Measurements from ENCODE around the gene PRELID3B.
"Not testable (repeated sequence)": the region's sequence is repeated elsewhere in the genome, so short reads cannot be mapped to it uniquely, and the experiment has no call there.

PRELID3B gene

GRCh38 chr20:59018817-59019216, 23.8 kb downstream of the PRELID3B start:
- Histone ChIP-seq H3K36me3 (ENCODE audit: control insufficient read depth in 1 of 2, insufficient read depth in 2 of 2, low read length in 2 of 2) (peaks cover 2 to 16% of the 10 kb centered on the region in 2 donors), H3K9me3 (ENCODE audit: control insufficient read depth in 1 of 2, low read length in 2 of 2) (no peaks in the 10 kb centered on the region), H3K27ac (ENCODE audit: low read depth, low read length) (no peak overlapping the region), H3K27me3 (ENCODE audit: control insufficient read depth in 1 of 2, insufficient read depth in 2 of 2, low read length in 2 of 2) (no peaks in the 10 kb centered on the region), H3K4me1 (ENCODE audit: control insufficient read depth in 1 of 2, insufficient read depth in 2 of 2, low read length in 2 of 2) (peaks cover 0 to 4% of the 10 kb centered on the region in 2 donors), H3K4me3 (ENCODE audit: low read depth in 1 of 2, low read length in 2 of 2) (no peak overlapping the region), H3K9ac (ENCODE audit: low read depth in 1 of 2, low read length in 2 of 2) (no peak overlapping the region)

GRCh38 chr20:59017493-59018231, 24.9 kb downstream of the PRELID3B start:
- Histone ChIP-seq H3K4me1 (ENCODE audit: control insufficient read depth in 1 of 2, insufficient read depth in 2 of 2, low read length in 2 of 2) (peaks cover 0 to 4% of the 10 kb centered on the region in 2 donors), H3K9ac (ENCODE audit: low read depth in 1 of 2, low read length in 2 of 2) (peak overlapping the region in 1 of 2 donors; percentile 5), H3K27me3 (ENCODE audit: control insufficient read depth in 1 of 2, insufficient read depth in 2 of 2, low read length in 2 of 2) (no peaks in the 10 kb centered on the region), H3K9me3 (ENCODE audit: control insufficient read depth in 1 of 2, low read length in 2 of 2) (no peaks in the 10 kb centered on the region), H3K4me3 (ENCODE audit: low read depth in 1 of 2, low read length in 2 of 2) (no peak overlapping the region), H3K27ac (ENCODE audit: low read depth, low read length) (no peak overlapping the region), H3K36me3 (ENCODE audit: control insufficient read depth in 1 of 2, insufficient read depth in 2 of 2, low read length in 2 of 2) (peaks cover 0 to 4% of the 10 kb centered on the region in 2 donors)

GRCh38 chr20:59016795-59017492, 25.6 kb downstream of the PRELID3B start:
- Histone ChIP-seq H3K4me1 (ENCODE audit: control insufficient read depth in 1 of 2, insufficient read depth in 2 of 2, low read length in 2 of 2) (peaks cover 0 to 4% of the 10 kb centered on the region in 2 donors), H3K4me3 (ENCODE audit: low read depth in 1 of 2, low read length in 2 of 2) (no peak overlapping the region), H3K27me3 (ENCODE audit: control insufficient read depth in 1 of 2, insufficient read depth in 2 of 2, low read length in 2 of 2) (no peaks in the 10 kb centered on the region), H3K9me3 (ENCODE audit: control insufficient read depth in 1 of 2, low read length in 2 of 2) (no peaks in the 10 kb centered on the region), H3K27ac (ENCODE audit: low read depth, low read length) (no peak overlapping the region), H3K9ac (ENCODE audit: low read depth in 1 of 2, low read length in 2 of 2) (peak overlapping the region in 1 of 2 donors; percentile 5), H3K36me3 (ENCODE audit: control insufficient read depth in 1 of 2, insufficient read depth in 2 of 2, low read length in 2 of 2) (no peaks in the 10 kb centered on the region)

GRCh38 chr20:59015812-59016711, 26.5 kb downstream of the PRELID3B start:
- no peak overlapping the region for H3K4me3 ChIP-seq (ENCODE audit: low read depth in 1 of 2, low read length in 2 of 2)
- no peaks in the 10 kb centered on the region for H3K27me3 ChIP-seq (ENCODE audit: control insufficient read depth in 1 of 2, insufficient read depth in 2 of 2, low read length in 2 of 2)
- H3K27ac ChIP-seq (ENCODE audit: low read depth, low read length), result no peak overlapping the region
- H3K4me1 ChIP-seq (ENCODE audit: control insufficient read depth in 1 of 2, insufficient read depth in 2 of 2, low read length in 2 of 2), result peaks cover 2 to 8% of the 10 kb centered on the region in 2 donors
- H3K9me3 ChIP-seq (ENCODE audit: control insufficient read depth in 1 of 2, low read length in 2 of 2), result no peaks in the 10 kb centered on the region
- no peaks in the 10 kb centered on the region for H3K36me3 ChIP-seq (ENCODE audit: control insufficient read depth in 1 of 2, insufficient read depth in 2 of 2, low read length in 2 of 2)
- no peak overlapping the region for H3K9ac ChIP-seq (ENCODE audit: low read depth in 1 of 2, low read length in 2 of 2)

- Histone ChIP-seq H3K4me1 (ENCODE audit: control insufficient read depth in 1 of 2, insufficient read depth in 2 of 2, low read length in 2 of 2) (peaks cover 8 to 14% of the 10 kb centered on the region in 2 donors), H3K4me3 (ENCODE audit: low read depth in 1 of 2, low read length in 2 of 2) (no peak overlapping the region), H3K9me3 (ENCODE audit: control insufficient read depth in 1 of 2, low read length in 2 of 2) (no peaks in the 10 kb centered on the region), H3K9ac (ENCODE audit: low read depth in 1 of 2, low read length in 2 of 2) (no peak overlapping the region), H3K36me3 (ENCODE audit: control insufficient read depth in 1 of 2, insufficient read depth in 2 of 2, low read length in 2 of 2) (no peaks in the 10 kb centered on the region), H3K27ac (ENCODE audit: low read depth, low read length) (no peak overlapping the region), H3K27me3 (ENCODE audit: control insufficient read depth in 1 of 2, insufficient read depth in 2 of 2, low read length in 2 of 2) (no peaks in the 10 kb centered on the region)
Measured at GRCh38 chr20:59015411-59015810, 27.2 kb downstream of the PRELID3B start.

- Histone ChIP-seq H3K27me3 (ENCODE audit: control insufficient read depth in 1 of 2, insufficient read depth in 2 of 2, low read length in 2 of 2) (no peaks in the 10 kb centered on the region), H3K4me1 (ENCODE audit: control insufficient read depth in 1 of 2, insufficient read depth in 2 of 2, low read length in 2 of 2) (peaks cover 14 to 20% of the 10 kb centered on the region in 2 donors), H3K36me3 (ENCODE audit: control insufficient read depth in 1 of 2, insufficient read depth in 2 of 2, low read length in 2 of 2) (no peaks in the 10 kb centered on the region), H3K9me3 (ENCODE audit: control insufficient read depth in 1 of 2, low read length in 2 of 2) (no peaks in the 10 kb centered on the region), H3K4me3 (ENCODE audit: low read depth in 1 of 2, low read length in 2 of 2) (no peak overlapping the region), H3K27ac (ENCODE audit: low read depth, low read length) (no peak overlapping the region), H3K9ac (ENCODE audit: low read depth in 1 of 2, low read length in 2 of 2) (no peak overlapping the region)
Measured at GRCh38 chr20:59014680-59015389, 27.8 kb downstream of the PRELID3B start.

- H3K9ac ChIP-seq (ENCODE audit: low read depth in 1 of 2, low read length in 2 of 2), result no peak overlapping the region
- no peak overlapping the region for H3K4me3 ChIP-seq (ENCODE audit: low read depth in 1 of 2, low read length in 2 of 2)
- no peaks in the 10 kb centered on the region for H3K36me3 ChIP-seq (ENCODE audit: control insufficient read depth in 1 of 2, insufficient read depth in 2 of 2, low read length in 2 of 2)
- no peaks in the 10 kb centered on the region for H3K9me3 ChIP-seq (ENCODE audit: control insufficient read depth in 1 of 2, low read length in 2 of 2)
- H3K27ac ChIP-seq (ENCODE audit: low read depth, low read length), result no peak overlapping the region
- H3K27me3 ChIP-seq (ENCODE audit: control insufficient read depth in 1 of 2, insufficient read depth in 2 of 2, low read length in 2 of 2), result no peaks in the 10 kb centered on the region
- peaks cover 16 to 22% of the 10 kb centered on the region in 2 donors for H3K4me1 ChIP-seq (ENCODE audit: control insufficient read depth in 1 of 2, insufficient read depth in 2 of 2, low read length in 2 of 2)
Measured at GRCh38 chr20:59013959-59014608, 28.5 kb downstream of the PRELID3B start.

GRCh38 chr20:59013031-59013951, 29.3 kb downstream of the PRELID3B start:
- Histone ChIP-seq H3K27ac (ENCODE audit: low read depth, low read length) (no peak overlapping the region), H3K4me3 (ENCODE audit: low read depth in 1 of 2, low read length in 2 of 2) (no peak overlapping the region), H3K36me3 (ENCODE audit: control insufficient read depth in 1 of 2, insufficient read depth in 2 of 2, low read length in 2 of 2) (no peaks in the 10 kb centered on the region)

GRCh38 chr20:59011874-59012157, 30.8 kb downstream of the PRELID3B start:
- not testable (repeated sequence) for H3K9me3 ChIP-seq (ENCODE audit: control insufficient read depth in 1 of 2, low read length in 2 of 2); H3K4me3 ChIP-seq (ENCODE audit: low read depth in 1 of 2, low read length in 2 of 2); H3K9ac ChIP-seq (ENCODE audit: low read depth in 1 of 2, low read length in 2 of 2); H3K27ac ChIP-seq (ENCODE audit: low read depth, low read length); H3K36me3 ChIP-seq (ENCODE audit: control insufficient read depth in 1 of 2, insufficient read depth in 2 of 2, low read length in 2 of 2); H3K27me3 ChIP-seq (ENCODE audit: control insufficient read depth in 1 of 2, insufficient read depth in 2 of 2, low read length in 2 of 2)
- H3K4me1 ChIP-seq (ENCODE audit: control insufficient read depth in 1 of 2, insufficient read depth in 2 of 2, low read length in 2 of 2), result peaks cover 29 to 33% of the 10 kb centered on the region in 2 donors

More at GRCh38 chr20:59013031-59013951, 29.3 kb downstream of the PRELID3B start:
- no peaks in the 10 kb centered on the region for H3K9me3 ChIP-seq (ENCODE audit: control insufficient read depth in 1 of 2, low read length in 2 of 2)
- peaks cover 19 to 27% of the 10 kb centered on the region in 2 donors for H3K4me1 ChIP-seq (ENCODE audit: control insufficient read depth in 1 of 2, insufficient read depth in 2 of 2, low read length in 2 of 2)
- H3K27me3 ChIP-seq (ENCODE audit: control insufficient read depth in 1 of 2, insufficient read depth in 2 of 2, low read length in 2 of 2), result no peaks in the 10 kb centered on the region
- no peak overlapping the region for H3K9ac ChIP-seq (ENCODE audit: low read depth in 1 of 2, low read length in 2 of 2)

Measured in duodenal mucosa (tissue), 2 donors.